HFFc6 (cell line): ENCODE results near the gene TENM4. TPM values are rescaled to one million over a fixed set of nuclear protein-coding genes. Genes with fewer than 3 reads are reported as not detected.

ENCODE experiments used
- DNase-seq: peaks from one replicate; pipeline ENCODE4 v3.0.0-alpha.2; 2018
- H3K27ac Mint-ChIP-seq: 2 replicates; pipeline ENCODE4 v1.8.0; 2020; ENCODE audit warnings: mild to moderate bottlenecking, mixed read lengths
- H3K27me3 Mint-ChIP-seq: 2 replicates; pipeline ENCODE4 v1.8.0; 2021; ENCODE audit warnings: mild to moderate bottlenecking, moderate library complexity, mixed read lengths; ENCODE audit not compliant: insufficient read depth
- H3K36me3 Mint-ChIP-seq: 2 replicates; pipeline ENCODE4 v1.8.0; 2021; ENCODE audit warnings: low read depth, mixed read lengths
- H3K4me1 Mint-ChIP-seq: 2 replicates; pipeline ENCODE4 v1.8.0; 2020; ENCODE audit warnings: low read depth, mixed read lengths
- H3K4me3 Mint-ChIP-seq: 2 replicates; pipeline ENCODE4 v1.8.0; 2020; ENCODE audit warnings: mild to moderate bottlenecking, moderate library complexity, mixed read lengths
- H3K9me3 Mint-ChIP-seq: 2 replicates; pipeline ENCODE4 v1.8.0; 2020; ENCODE audit warnings: mild to moderate bottlenecking, mixed read lengths
- CTCF ChIP-seq: fragments of 200-600 bp; sonication (generic); IDR thresholded peaks from 2 replicates; pipeline ENCODE4 v1.5.0; 2021; ENCODE audit warnings: antibody characterized with exemption, mild to moderate bottlenecking
- total RNA-seq, 6 experiments: library from RNA; stranded (reverse); fragmentation: NEBNext Ultra II Directional; extraction: Animal tissue kit (Norgen Biotek cat#: 25700); gene quantifications; 2 replicates in 1 of 6; 3 replicates in 5 of 6; pipeline ENCODE4 v1.2.3, GENCODE V29; 2021

The TENM4 gene
- total RNA-seq, 6 experiments from 2014 or later, result 20.9 to 45.5 (median 26.5) TPM

GRCh38 chr11:79290761-79291160 lies 150.1 kb downstream of the TENM4 start:
- DNase-seq, result no peak
- Mint-ChIP-seq H3K4me1 (peaks cover 3% of the 10 kb centered on the region), H3K27me3 (no peaks in the 10 kb centered on the region; the same call in 1 of the 2 replicates), H3K9me3 (no peaks in the 10 kb centered on the region), H3K4me3 (no peak overlapping the region), H3K27ac (no peak overlapping the region), H3K36me3 (peaks cover 28% of the 10 kb centered on the region)
- TF ChIP-seq CTCF, result no peak

- H3K27ac Mint-ChIP-seq, result no peak overlapping the region
- H3K4me3 Mint-ChIP-seq, result no peak overlapping the region
- peaks cover 36% of the 10 kb centered on the region for H3K36me3 Mint-ChIP-seq
- no peaks in the 10 kb centered on the region; the same call in 1 of the 2 replicates for H3K9me3 Mint-ChIP-seq
- DNase-seq, result no peak
- no peak for TF ChIP-seq CTCF
- H3K27me3 Mint-ChIP-seq, result no peaks in the 10 kb centered on the region
- no peaks in the 10 kb centered on the region for H3K4me1 Mint-ChIP-seq
These were observed 152.9 kb downstream of the TENM4 start for GRCh38 chr11:79287952-79288351.

GRCh38 chr11:79285756-79286155 lies 155.1 kb downstream of the TENM4 start:
- Mint-ChIP-seq H3K36me3 (peaks cover 41% of the 10 kb centered on the region), H3K9me3 (no peaks in the 10 kb centered on the region; the same call in 1 of the 2 replicates), H3K4me3 (no peak overlapping the region), H3K27me3 (no peaks in the 10 kb centered on the region), H3K4me1 (no peaks in the 10 kb centered on the region), H3K27ac (no peak overlapping the region)
- TF ChIP-seq CTCF, result no peak
- DNase-seq, result no peak

GRCh38 chr11:79276736-79277325 lies 164.0 kb downstream of the TENM4 start:
- H3K4me1 Mint-ChIP-seq, result peaks cover 25% of the 10 kb centered on the region
- H3K27ac Mint-ChIP-seq, result no peak overlapping the region
- no peaks in the 10 kb centered on the region for H3K9me3 Mint-ChIP-seq
- H3K4me3 Mint-ChIP-seq, result no peak overlapping the region
- no peak for TF ChIP-seq CTCF
- DNase-seq, result no peak
- H3K36me3 Mint-ChIP-seq, result peaks cover 5% of the 10 kb centered on the region
- H3K27me3 Mint-ChIP-seq, result no peaks in the 10 kb centered on the region; the same call in 1 of the 2 replicates

- Mint-ChIP-seq H3K27me3 (no peaks in the 10 kb centered on the region; the same call in none of the 2 replicates), H3K4me3 (peak overlapping the region; percentile 3; the same call in 1 of the 2 replicates), H3K36me3 (peaks cover 4% of the 10 kb centered on the region; the same call in 1 of the 2 replicates), H3K4me1 (peaks cover 25% of the 10 kb centered on the region), H3K9me3 (no peaks in the 10 kb centered on the region), H3K27ac (peak overlapping the region; percentile 43; the same call in 1 of the 2 replicates)
- peak; percentile 66 for DNase-seq
- no peak for TF ChIP-seq CTCF
These were observed 166.0 kb downstream of the TENM4 start for GRCh38 chr11:79274636-79275331.
